BE2C (cell line): Measurements from ENCODE around the gene IFI27L1.

Source experiments
- DNase-seq: peaks from one replicate; pipeline ENCODE4 v3.0.0-alpha.2; 2020
- H3K27me3 ChIP-seq: fragments of 250-450 bp; sonication (Bioruptor Pico); 2 replicates; pipeline ENCODE4 v1.5.1; 2020; ENCODE audit warnings: mild to moderate bottlenecking
- H3K36me3 ChIP-seq: fragments of 250-450 bp; sonication (Bioruptor Pico); 2 replicates; pipeline ENCODE4 v1.5.1; 2020; ENCODE audit warnings: mild to moderate bottlenecking
- H3K4me1 ChIP-seq: fragments of 250-450 bp; sonication (Bioruptor Pico); 2 replicates; pipeline ENCODE4 v1.5.1; 2020
- H3K4me3 ChIP-seq: 2 replicates; pipeline ENCODE4 v1.5.1; 2011; ENCODE audit warnings: low read depth, low read length
- H3K9me3 ChIP-seq: fragments of 250-450 bp; sonication (Bioruptor Pico); 2 replicates; pipeline ENCODE4 v1.5.1; 2020
- TF ChIP-seq, protein P1 (sequence below): IDR thresholded peaks from 2 replicates; pipeline ENCODE4 v1.5.1; 2012; ENCODE audit warnings: mild to moderate bottlenecking, low read depth, low read length

The IFI27L1 gene

DNA sequence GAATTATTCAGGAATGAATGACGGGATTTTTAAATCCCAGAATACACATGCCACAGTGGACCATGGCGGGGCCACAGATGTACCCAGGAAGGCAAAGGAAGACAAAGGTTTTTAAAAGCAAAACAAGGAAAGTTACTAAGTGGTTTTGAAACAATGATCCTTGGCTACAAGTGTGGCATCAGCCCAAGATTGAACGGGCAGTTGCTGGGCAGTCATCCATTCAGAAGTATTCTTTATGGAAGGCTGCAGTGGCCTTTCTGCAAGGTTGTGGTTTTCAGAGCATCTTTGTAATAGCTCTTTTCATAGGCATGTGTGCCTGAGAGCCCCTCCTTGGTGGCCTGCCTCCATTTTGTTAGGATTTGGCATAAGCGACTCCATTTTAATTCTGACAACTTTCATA lies 16.0 kb downstream of the IFI27L1 start:
- H3K9me3 ChIP-seq = no peaks in the 10 kb centered on the region
- DNase-seq = no peak
- H3K36me3 ChIP-seq = 0 out of 2 replicates have a peak, but pooled peaks cover 3% of the 10 kb centered on the region
- no peak overlapping the region for H3K4me3 ChIP-seq
- no peaks in the 10 kb centered on the region for H3K4me1 ChIP-seq
- TF ChIP-seq, protein P1, sequence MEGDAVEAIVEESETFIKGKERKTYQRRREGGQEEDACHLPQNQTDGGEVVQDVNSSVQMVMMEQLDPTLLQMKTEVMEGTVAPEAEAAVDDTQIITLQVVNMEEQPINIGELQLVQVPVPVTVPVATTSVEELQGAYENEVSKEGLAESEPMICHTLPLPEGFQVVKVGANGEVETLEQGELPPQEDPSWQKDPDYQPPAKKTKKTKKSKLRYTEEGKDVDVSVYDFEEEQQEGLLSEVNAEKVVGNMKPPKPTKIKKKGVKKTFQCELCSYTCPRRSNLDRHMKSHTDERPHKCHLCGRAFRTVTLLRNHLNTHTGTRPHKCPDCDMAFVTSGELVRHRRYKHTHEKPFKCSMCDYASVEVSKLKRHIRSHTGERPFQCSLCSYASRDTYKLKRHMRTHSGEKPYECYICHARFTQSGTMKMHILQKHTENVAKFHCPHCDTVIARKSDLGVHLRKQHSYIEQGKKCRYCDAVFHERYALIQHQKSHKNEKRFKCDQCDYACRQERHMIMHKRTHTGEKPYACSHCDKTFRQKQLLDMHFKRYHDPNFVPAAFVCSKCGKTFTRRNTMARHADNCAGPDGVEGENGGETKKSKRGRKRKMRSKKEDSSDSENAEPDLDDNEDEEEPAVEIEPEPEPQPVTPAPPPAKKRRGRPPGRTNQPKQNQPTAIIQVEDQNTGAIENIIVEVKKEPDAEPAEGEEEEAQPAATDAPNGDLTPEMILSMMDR = no peak
- no peaks in the 10 kb centered on the region for H3K27me3 ChIP-seq

DNA sequence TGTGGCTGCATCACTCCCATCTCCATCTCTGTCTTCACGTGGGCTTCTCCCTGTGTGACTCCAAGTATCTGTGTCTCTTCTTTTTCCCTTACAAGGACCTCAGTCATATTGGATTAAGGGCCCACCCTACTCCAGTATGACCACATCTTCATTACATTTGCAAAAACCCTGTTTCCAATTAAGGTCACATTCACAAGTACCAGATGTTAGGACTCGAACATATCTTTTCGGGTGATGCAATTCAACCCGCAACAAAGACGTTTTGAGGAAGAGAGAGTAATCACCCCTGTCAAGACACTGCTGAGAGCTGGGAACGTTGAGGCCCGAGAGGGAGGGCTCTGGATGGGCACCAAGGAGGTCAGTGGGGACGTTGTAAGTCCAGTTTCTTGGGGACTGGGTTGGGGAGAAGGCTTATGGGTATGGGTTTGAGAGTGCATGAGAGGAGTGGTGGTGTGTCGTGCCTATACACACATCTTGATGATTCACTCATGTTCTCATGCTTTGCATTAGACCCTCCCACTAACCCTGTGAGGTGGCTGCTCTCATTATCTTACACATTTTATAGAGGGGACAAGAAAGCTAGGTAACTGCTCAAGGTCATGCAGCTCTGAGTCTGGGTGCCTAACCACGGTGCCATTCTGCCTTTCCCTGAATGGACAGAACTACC lies 17.3 kb downstream of the IFI27L1 start:
- no peak overlapping the region for H3K4me3 ChIP-seq
- TF ChIP-seq, protein P1 = no peak
- no peaks in the 10 kb centered on the region for H3K4me1 ChIP-seq
- no peaks in the 10 kb centered on the region for H3K27me3 ChIP-seq
- 0 out of 2 replicates have a peak, but pooled peaks cover 3% of the 10 kb centered on the region for H3K36me3 ChIP-seq
- no peaks in the 10 kb centered on the region for H3K9me3 ChIP-seq
- no peak for DNase-seq

DNA sequence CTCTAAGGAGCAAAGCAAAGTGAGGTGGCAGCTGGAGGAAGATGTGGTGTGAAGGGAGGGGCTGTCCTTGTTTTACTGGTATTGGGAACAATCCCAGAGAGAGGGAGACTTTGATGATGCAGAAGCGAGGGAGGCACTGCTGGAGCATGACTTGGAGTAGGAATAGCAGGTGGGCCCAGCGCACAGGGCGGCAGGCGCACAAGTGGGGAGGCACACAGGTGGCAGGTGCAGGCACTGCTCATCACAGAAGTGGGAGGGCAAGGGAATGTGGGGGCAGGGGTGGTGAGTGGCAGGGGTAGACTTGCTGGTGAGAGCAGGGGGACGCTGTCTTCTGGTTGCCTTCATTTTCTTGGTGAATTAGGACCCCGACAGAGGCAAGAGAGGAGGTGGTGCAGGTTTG lies 17.9 kb downstream of the IFI27L1 start:
- no peaks in the 10 kb centered on the region for H3K27me3 ChIP-seq
- DNase-seq = no peak
- H3K4me3 ChIP-seq = no peak overlapping the region
- H3K9me3 ChIP-seq = no peaks in the 10 kb centered on the region
- H3K4me1 ChIP-seq = no peaks in the 10 kb centered on the region
- 0 out of 2 replicates have a peak, but pooled peaks cover 3% of the 10 kb centered on the region for H3K36me3 ChIP-seq
- TF ChIP-seq, protein P1 = no peak

DNA sequence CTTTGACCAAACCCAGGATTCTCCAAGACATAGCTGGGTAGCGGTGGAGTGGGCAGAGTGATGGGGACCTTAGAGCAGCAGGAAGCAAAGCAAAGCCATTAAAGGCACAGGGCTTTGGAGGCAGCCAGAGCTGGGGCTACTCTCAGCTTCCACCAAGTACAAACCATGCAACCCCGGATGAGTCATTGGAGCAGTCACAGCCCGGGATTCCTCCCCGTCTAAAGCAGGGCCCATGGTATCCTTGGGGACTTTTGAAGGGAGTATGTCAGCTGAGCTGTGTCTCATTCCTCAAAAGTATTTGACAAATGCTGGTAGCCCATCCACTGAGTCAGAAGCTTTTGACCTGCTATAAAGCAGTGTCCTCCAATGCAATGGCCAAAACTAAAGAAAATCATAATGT lies 19.7 kb downstream of the IFI27L1 start:
- no peaks in the 10 kb centered on the region for H3K27me3 ChIP-seq
- H3K4me1 ChIP-seq = no peaks in the 10 kb centered on the region
- no peak for DNase-seq
- H3K4me3 ChIP-seq = no peak overlapping the region
- no peaks in the 10 kb centered on the region for H3K9me3 ChIP-seq
- 0 out of 2 replicates have a peak, but pooled peaks cover 3% of the 10 kb centered on the region for H3K36me3 ChIP-seq
- TF ChIP-seq, protein P1 = no peak

DNA sequence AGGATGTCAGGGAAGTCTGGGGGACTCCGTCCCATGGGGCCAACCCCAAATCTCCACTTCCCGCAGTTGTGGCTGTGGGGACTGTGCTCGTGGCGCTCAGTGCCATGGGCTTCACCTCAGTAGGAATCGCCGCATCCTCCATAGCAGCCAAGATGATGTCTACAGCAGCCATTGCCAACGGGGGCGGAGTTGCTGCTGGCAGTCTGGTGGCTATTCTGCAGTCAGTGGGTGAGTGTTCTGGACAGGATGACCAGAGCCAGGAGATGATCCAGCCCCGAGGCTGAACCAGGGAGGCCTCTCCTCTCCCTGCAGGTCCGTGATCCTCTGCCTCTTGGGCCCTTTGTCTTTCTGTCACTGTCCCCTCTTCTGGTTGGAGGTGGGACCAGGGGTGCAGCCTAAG lies 20.6 kb downstream of the IFI27L1 start:
- TF ChIP-seq, protein P1 = no peak
- Histone ChIP-seq H3K4me3 (no peak overlapping the region), H3K27me3 (no peaks in the 10 kb centered on the region), H3K9me3 (no peaks in the 10 kb centered on the region), H3K36me3 (0 out of 2 replicates have a peak, but pooled peaks cover 3% of the 10 kb centered on the region), H3K4me1 (no peaks in the 10 kb centered on the region)
- no peak for DNase-seq

DNA sequence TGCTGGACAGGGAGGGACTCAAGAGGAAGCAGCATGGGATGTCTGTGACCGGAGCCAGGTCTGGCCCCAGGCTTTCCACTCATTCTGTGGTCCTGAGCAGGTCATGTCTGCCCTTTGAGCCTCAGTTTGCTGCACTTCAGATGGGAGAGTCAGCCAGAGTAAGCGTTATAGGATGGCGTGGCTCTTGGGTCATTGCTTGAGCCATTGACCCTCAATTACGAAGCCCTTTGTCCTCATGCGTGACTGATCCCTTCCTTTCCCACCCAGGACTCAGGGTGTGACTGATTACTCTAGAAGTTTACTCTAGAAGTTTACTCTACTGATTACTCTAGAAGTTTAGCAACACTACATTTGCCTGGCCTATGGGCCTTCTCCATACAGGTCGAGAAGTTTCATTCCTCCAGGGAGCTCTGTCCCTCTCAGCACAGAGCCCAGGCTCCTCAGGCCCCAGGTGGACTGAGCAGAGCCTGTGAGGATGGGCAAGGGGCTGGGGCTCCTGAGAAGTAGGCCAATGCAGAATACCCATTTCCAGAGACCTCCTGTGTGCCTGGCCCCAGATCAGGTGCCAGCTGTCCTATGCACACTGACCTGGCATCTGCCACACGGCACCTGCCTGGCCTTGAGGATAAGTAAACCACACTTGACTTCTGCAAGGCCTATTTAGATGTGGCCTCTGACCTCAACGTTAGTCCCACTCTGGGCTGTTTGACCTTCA lies 21.8 kb downstream of the IFI27L1 start:
- no peaks in the 10 kb centered on the region for H3K27me3 ChIP-seq
- TF ChIP-seq, protein P1 = no peak
- DNase-seq = no peak
- no peaks in the 10 kb centered on the region for H3K36me3 ChIP-seq
- no peaks in the 10 kb centered on the region for H3K9me3 ChIP-seq
- H3K4me3 ChIP-seq = no peak overlapping the region
- H3K4me1 ChIP-seq = no peaks in the 10 kb centered on the region
